GM12878 (cell line): ENCODE data around the gene MAGED1. TPM values are rescaled to one million over a fixed set of nuclear protein-coding genes. Genes with fewer than 3 reads are reported as not detected.

Source experiments
- ATAC-seq: fragments of 200-7000 bp; cut with Tn5 transposase; 3 replicates; pipeline ENCODE4 v1.9.1; 2020; ENCODE audit warnings: mild to moderate bottlenecking, moderate library complexity
- BruUV-seq: library from RNA; stranded (reverse); fragments of 400-500 nt; replicated peaks from 2 replicates; lab custom pipeline; 2021; lab: Mats Ljungman, UMichigan
- CTCF ChIA-PET: fragments of 300-600 bp; sonication (Branson Sonifier 250); formaldehyde crosslinking; extraction: SDS; loops from one replicate; lab custom pipeline; 2021; ENCODE audit warnings: inconsistent platforms; lab: Yijun Ruan, JAX
- POLR2A ChIA-PET: fragments of 350-600 bp; formaldehyde crosslinking; extraction: SDS; loops from one replicate; lab custom pipeline; 2021; ENCODE audit warnings: inconsistent platforms; lab: Charles Lee
- RAD21 ChIA-PET: fragments of 300-600 bp; sonication (Branson Sonifier 250); formaldehyde crosslinking; loops from one replicate; lab custom pipeline; 2023; ENCODE audit warnings: antibody characterized with exemption; ENCODE audit not compliant: unreplicated experiment; lab: Charles Lee
- SMC1A ChIA-PET: fragments of 300-600 bp; sonication (Branson Sonifier 250); formaldehyde crosslinking; loops from one replicate; lab custom pipeline; 2023; ENCODE audit not compliant: unreplicated experiment, uncharacterized antibody; lab: Charles Lee
- DNase-seq: peaks from one replicate; pipeline ENCODE4 v3.0.0-alpha.2; 2011; ENCODE audit warnings: low read depth, low spot score
- FAIRE-seq: peaks from 3 replicates; lab custom pipeline; 2011; peaks lifted over from hg19 to GRCh38; lab: Jason Lieb, UNC
- H2AFZ ChIP-seq: 2 replicates; pipeline ENCODE4 v1.6.0; 2011; ENCODE audit warnings: low read depth, low read length, control low read depth; ENCODE audit not compliant: control insufficient read depth
- H3K27ac ChIP-seq: 2 replicates; pipeline ENCODE4 v1.5.1; 2011; ENCODE audit warnings: control low read depth; ENCODE audit not compliant: control insufficient read depth, insufficient read depth
- H3K27me3 ChIP-seq, 2 experiments: replicated peaks in 1 of 2; 2 replicates each; pipeline versions ENCODE4 v1.6.0 to v1.6.1; 2011; ENCODE audit warnings: low read length in 1 of 2; ENCODE audit not compliant: control insufficient read depth in 2 of 2, insufficient read depth in 2 of 2
- H3K36me3 ChIP-seq, 2 experiments: 2 replicates each; pipeline ENCODE4 v1.5.1; 2011; ENCODE audit warnings: low read length in 1 of 2; ENCODE audit not compliant: control insufficient read depth in 2 of 2, insufficient read depth in 2 of 2
- H3K4me1 ChIP-seq: 2 replicates; pipeline ENCODE4 v1.6.1; 2011; ENCODE audit warnings: mild to moderate bottlenecking, low read length, moderate library complexity, mixed read lengths; ENCODE audit not compliant: control insufficient read depth, insufficient read depth
- H3K4me2 ChIP-seq: 2 replicates; pipeline ENCODE4 v1.6.0; 2011; ENCODE audit warnings: control low read depth; ENCODE audit not compliant: control insufficient read depth, insufficient read depth
- H3K4me3 ChIP-seq: fragments of 200-600 bp; sonication (generic); 2 replicates; pipeline ENCODE4 v1.5.1; 2016
- H3K79me2 ChIP-seq: 2 replicates; pipeline ENCODE4 v1.6.0; 2011; ENCODE audit warnings: low read length; ENCODE audit not compliant: control insufficient read depth, insufficient read depth
- H3K9ac ChIP-seq: 2 replicates; pipeline ENCODE4 v1.8.0; 2011; ENCODE audit warnings: low read length, control low read depth, mixed read lengths; ENCODE audit not compliant: control insufficient read depth, insufficient read depth
- H3K9me3 ChIP-seq: replicated peaks from 3 replicates; pipeline ENCODE4 v1.5.1; 2011; ENCODE audit warnings: mild to moderate bottlenecking, low read length; ENCODE audit not compliant: control insufficient read depth, insufficient read depth
- H4K20me1 ChIP-seq: 2 replicates; pipeline ENCODE4 v1.6.0; 2011; ENCODE audit not compliant: control insufficient read depth, insufficient read depth
- CBX5 ChIP-seq: sonication (generic); IDR thresholded peaks from 2 replicates; pipeline ENCODE4 v1.6.1; 2016; ENCODE audit warnings: low read depth, moderate library complexity, mild to moderate bottlenecking, inconsistent platforms
- CUX1 ChIP-seq: IDR thresholded peaks from 2 replicates; pipeline ENCODE4 v1.6.1; 2012; ENCODE audit warnings: improper control_type of control experiment, low read depth, low read length; ENCODE audit not compliant: insufficient replicate concordance
- IRF5 ChIP-seq: fragments of 450-650 bp; IDR thresholded peaks from 2 replicates; pipeline ENCODE4 v1.6.1; 2017; ENCODE audit warnings: borderline replicate concordance
- JUND ChIP-seq: IDR thresholded peaks from 2 replicates; pipeline ENCODE4 v1.6.1; 2012; ENCODE audit warnings: low read depth, mild to moderate bottlenecking, low read length, improper control_type of control experiment, moderate library complexity
- MLLT1 ChIP-seq: fragments of 450-650 bp; IDR thresholded peaks from 2 replicates; pipeline ENCODE4 v1.6.1; 2016; ENCODE audit warnings: mild to moderate bottlenecking
- NBN ChIP-seq: fragments of 450-650 bp; IDR thresholded peaks from 2 replicates; pipeline ENCODE4 v1.6.1; 2016
- RUNX3 ChIP-seq: IDR thresholded peaks from 2 replicates; pipeline ENCODE4 v1.6.1; 2012; ENCODE audit warnings: low read length, inconsistent platforms
- TAF1 ChIP-seq: IDR thresholded peaks from 2 replicates; pipeline ENCODE4 v1.6.1; 2011; ENCODE audit warnings: mild to moderate bottlenecking, low read depth, low read length, borderline replicate concordance
- YY1 ChIP-seq: IDR thresholded peaks from 2 replicates; pipeline ENCODE4 v1.6.1; 2011; ENCODE audit warnings: low read depth, mild to moderate bottlenecking, low read length
- ZNF687 ChIP-seq: fragments of 450-650 bp; IDR thresholded peaks from 2 replicates; pipeline ENCODE4 v1.6.1; 2017; ENCODE audit warnings: mild to moderate bottlenecking, moderate library complexity
- WGBS: methylation state at CpG from one replicate; pipeline ENCODE4 v1.1.6; 2016; ENCODE audit warnings: low lambda C conversion rate; ENCODE audit not compliant: insufficient replicate concordance, insufficient coverage; ENCODE audit errors: missing lambda C conversion rate; 5-methylcytosine and 5-hydroxymethylcytosine counted together
- in situ Hi-C: fragments of 300-500 bp; cut with MboI; formaldehyde crosslinking; loops from 9 replicates; pipeline ENCODE4 v1.14.3; 2018; ENCODE audit warnings: mixed read lengths
- intact Hi-C: fragments of 100-400 bp; cut with micrococcal nuclease; formaldehyde crosslinking; loops from one replicate; pipeline ENCODE4 v1.14.2; 2022; ENCODE audit not compliant: unreplicated experiment
- polyA plus RNA-seq, 11 experiments: library from polyadenylated mRNA; depleted of rRNA in 4 of 11; unstranded in 6 of 11; stranded (reverse) in 5 of 11; fragments of >200 nt; fragmentation: Nextera tagmentation in 4 of 11; fragmentation: Illumina TruSeq in 1 of 11; extraction: Ambion mirVana in 4 of 11; extraction: Trizol in 1 of 11; gene quantifications; 1 replicate in 1 of 11; 2 replicates in 10 of 11; pipeline versions ENCODE4 v1.2.1 to v1.2.3, GENCODE V29; 2011 to 2016; ENCODE audit warnings: inconsistent platforms in 2 of 11, missing spikeins in 2 of 11, low read depth in 1 of 11
- total RNA-seq, 4 experiments: library from RNA; depleted of rRNA in 3 of 4; stranded (reverse); fragments of >200 nt in 3 of 4; fragmentation: Illumina TruSeq in 1 of 4; extraction: Trizol in 1 of 4; gene quantifications; 2 replicates each; pipeline versions ENCODE4 v1.2.1 to v1.2.3, GENCODE V29; 2013 to 2021

Gene MAGED1
- total and polyA plus RNA-seq, 10 of the 15 experiments (the other 5 are each of a cell fraction or from before 2014, with no cell fraction given) = 26.3 to 149 (median 88.9) TPM

- ChIA-PET RAD21 (no interaction called here), CTCF (interaction anchor here (1.2 kb wide), 1 partner anchor 9 kb away, joined by 3 read pairs; no protein-coding TSS in a partner anchor), POLR2A (interaction anchor here (0.7 kb wide), 1 partner anchor 1030 kb away, joined by 3 read pairs; no protein-coding TSS in a partner anchor), SMC1A (interaction anchor here (0.9 kb wide), 1 partner anchor 34 kb away, joined by 4 read pairs; no protein-coding TSS in a partner anchor)
- in situ Hi-C loops = no loop called here
- FAIRE-seq = peak; percentile 76
- Histone ChIP-seq H3K9ac (peak overlapping the region; percentile 84), H3K9me3 (no peaks in the 10 kb centered on the region; the same call in 2 of the 3 replicates), H3K36me3 (no peaks in the 10 kb centered on the region; a peak in 3 of 4 replicates), H3K4me3 (peak overlapping the region; percentile 74), H3K4me1 (no peaks in the 10 kb centered on the region; the same call in 1 of the 2 replicates), H3K27ac (peak overlapping the region; percentile 73), H4K20me1 (no peaks in the 10 kb centered on the region), H3K79me2 (peaks cover 14% of the 10 kb centered on the region), H3K27me3 (no peaks in the 10 kb centered on the region), H2AFZ (no peak overlapping the region), H3K4me2 (peak overlapping the region; percentile 50)
- intact Hi-C loops = no loop called here
- no peak for DNase-seq
- BruUV-seq = no TSS peak
- WGBS = 36% methylated on average over 25 of the region's 25 CpGs
- peak; percentile 82 for ATAC-seq
- peak; percentile 23; the same call in 1 of the 2 replicates for TF ChIP-seq NBN
- 0 out of 2 replicates have a peak, but pooled peaks have one; percentile 14 for TF ChIP-seq MLLT1
- TF ChIP-seq YY1 = peak; percentile 70; the same call in 1 of the 2 replicates
- peak; percentile 39; the same call in 1 of the 2 replicates for TF ChIP-seq ZNF687
- TF ChIP-seq CBX5 = no peak
- TF ChIP-seq CUX1 = no peak
- peak; percentile 29; the same call in 1 of the 2 replicates for TF ChIP-seq TAF1
- no peak for TF ChIP-seq IRF5
- TF ChIP-seq RUNX3 = peak; percentile 40; the same call in 1 of the 2 replicates
- TF ChIP-seq JUND = no peak
Measured at GRCh38 chrX:51894697-51895336, 1.4 kb downstream of the MAGED1 start.
